Measurements from ENCODE around the gene RTP5.

The RTP5 gene

DNA sequence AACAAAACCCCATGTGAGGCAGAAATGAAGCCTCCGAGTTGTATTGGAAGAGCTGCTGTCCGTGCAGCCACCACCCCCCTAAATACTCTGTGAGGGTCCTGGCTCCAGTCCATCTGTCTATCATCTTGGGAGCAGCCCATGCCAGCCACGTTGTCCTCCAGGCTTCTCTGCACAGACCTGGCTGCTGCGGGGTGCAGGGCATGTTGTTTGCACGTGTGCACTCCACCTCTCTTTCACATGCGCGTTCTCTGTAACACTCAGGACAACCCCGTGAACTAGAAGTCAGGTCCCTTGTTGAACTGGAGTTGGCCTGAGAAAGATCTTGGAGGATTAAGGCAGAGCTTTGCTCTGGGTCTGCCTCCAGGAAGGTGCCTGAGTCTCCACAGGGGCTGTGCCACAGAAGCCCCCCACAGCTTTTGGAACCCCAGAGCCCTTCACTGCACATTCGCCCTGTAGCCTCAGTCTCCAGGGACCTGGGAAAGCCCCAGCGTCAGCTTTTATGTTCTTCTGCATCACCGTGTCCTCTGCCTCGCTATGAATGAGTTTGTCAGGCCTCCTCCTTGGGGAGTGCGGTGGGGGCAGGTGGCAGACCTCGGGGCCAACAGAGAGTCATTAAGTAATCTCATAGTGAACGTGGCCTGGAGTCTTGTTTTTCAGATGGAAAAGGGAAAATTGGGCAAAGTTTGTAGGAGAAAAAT lies 16.6 kb downstream of the RTP5 start:
- no peak for DNase-seq

DNA sequence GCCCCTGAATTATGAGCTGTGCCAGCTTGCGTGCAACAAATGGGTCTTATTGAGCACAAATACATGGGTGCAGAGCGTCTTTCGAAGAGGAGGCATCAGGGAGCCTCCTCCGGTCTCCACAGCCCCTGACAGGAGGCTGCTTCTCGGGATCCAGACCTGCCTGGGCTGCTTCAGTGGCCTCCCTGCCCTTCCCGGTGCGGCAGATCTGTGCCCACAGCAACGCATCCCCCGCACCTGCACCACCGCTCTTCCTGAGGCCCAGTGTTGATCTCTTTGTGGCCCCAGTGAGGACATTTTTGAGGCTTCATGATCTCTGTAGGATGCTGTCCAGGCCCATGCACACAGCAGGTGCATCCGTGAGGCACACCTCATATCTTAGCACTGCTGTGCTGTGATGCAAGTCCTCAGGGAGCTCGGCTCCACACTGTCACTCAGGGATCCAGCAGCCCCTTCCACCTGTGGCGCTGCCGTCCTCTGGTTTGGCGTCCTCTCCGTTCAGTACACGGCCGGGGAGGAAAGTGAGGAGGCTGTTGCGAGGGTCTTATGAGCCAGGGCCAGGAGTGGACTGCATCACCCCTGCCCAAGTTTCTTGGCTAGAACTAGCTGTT lies 17.4 kb downstream of the RTP5 start:
- no peak for DNase-seq

GRCh38 chr2:241887806-241888522 lies 18.4 kb downstream of the RTP5 start:
- peak in 5 of 56 donors; percentile 21 to 50 (median 38) for DNase-seq

DNA sequence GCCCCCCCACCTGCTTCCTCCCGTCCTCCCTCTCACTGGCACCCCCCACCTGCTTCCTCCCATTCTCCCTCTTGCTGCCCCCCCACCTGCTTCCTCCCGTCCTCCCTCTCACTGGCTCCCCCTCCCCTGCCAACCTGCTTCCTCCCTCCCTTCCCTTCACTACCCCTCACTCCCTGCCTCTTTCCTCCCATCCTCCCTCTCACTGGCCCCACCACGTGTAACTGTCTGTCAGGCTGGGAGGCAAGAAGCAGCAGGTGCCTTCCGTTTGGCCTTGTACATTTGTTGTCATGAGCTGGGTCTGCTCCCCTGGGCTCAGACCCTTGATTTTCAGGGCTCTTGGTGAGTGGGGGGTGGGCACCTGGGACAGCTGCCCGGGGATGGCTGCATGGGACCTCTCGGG lies 19.1 kb downstream of the RTP5 start:
- no peak for DNase-seq

- no peak for DNase-seq
Measured at GRCh38 chr2:241890524-241891235, 21.2 kb downstream of the RTP5 start.

DNA sequence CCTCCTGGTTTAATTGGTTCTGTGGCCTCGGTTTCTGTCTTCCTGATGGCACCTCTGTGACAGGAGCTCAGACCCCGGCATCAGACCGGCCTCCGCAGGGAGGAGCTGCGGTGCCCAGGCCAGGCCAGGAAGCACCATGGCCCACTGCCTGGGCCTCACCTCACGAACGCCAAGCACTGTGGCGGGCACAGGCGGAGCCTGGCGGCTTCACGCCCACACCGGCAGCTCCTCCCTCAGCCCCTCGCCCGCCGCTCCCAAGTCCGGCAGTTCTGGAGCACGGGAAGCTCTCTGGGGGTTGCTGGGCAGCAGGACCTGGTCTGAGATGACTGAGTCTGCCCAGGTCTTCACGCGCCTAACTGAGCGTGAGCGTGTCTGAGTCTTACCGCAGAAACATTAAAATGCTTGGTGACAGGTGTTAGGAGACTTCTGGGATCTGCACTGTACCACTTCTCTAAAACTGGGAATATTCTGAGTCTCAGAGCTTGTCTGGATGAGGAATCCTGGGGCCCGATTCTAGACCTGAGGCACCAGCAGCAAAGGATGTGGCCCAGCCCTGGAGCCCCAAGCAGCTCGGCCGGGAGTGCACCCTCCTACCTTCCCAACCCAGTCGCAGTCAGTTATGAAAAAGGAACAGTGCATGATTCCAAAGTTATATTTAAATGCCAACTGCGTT lies 21.9 kb downstream of the RTP5 start:
- DNase-seq = no peak

GRCh38 chr2:241891988-241892298 lies 22.4 kb downstream of the RTP5 start:
- DNase-seq = no peak

GRCh38 chr2:241892299-241893137 lies 23.0 kb downstream of the RTP5 start:
- DNase-seq = no peak

- DNase-seq = no peak
Measured at GRCh38 chr2:241893265-241893664, 23.7 kb downstream of the RTP5 start.

- DNase-seq = no peak
Measured at GRCh38 chr2:241894056-241894641, 24.6 kb downstream of the RTP5 start.

- no peak for DNase-seq
Measured at GRCh38 chr2:241894681-241895426, 25.3 kb downstream of the RTP5 start.

GRCh38 chr2:241895427-241895711 lies 25.8 kb downstream of the RTP5 start:
- no peak for DNase-seq

GRCh38 chr2:241895712-241896641 lies 26.4 kb downstream of the RTP5 start:
- DNase-seq = peak in 12 of 56 donors; percentile 18 to 71 (median 33)

- peak in 1 of 56 donors; percentile 28 for DNase-seq
Measured at GRCh38 chr2:241896746-241897201, 27.2 kb downstream of the RTP5 start.

- DNase-seq = no peak
Measured at GRCh38 chr2:241897231-241897916, 27.8 kb downstream of the RTP5 start.

DNA sequence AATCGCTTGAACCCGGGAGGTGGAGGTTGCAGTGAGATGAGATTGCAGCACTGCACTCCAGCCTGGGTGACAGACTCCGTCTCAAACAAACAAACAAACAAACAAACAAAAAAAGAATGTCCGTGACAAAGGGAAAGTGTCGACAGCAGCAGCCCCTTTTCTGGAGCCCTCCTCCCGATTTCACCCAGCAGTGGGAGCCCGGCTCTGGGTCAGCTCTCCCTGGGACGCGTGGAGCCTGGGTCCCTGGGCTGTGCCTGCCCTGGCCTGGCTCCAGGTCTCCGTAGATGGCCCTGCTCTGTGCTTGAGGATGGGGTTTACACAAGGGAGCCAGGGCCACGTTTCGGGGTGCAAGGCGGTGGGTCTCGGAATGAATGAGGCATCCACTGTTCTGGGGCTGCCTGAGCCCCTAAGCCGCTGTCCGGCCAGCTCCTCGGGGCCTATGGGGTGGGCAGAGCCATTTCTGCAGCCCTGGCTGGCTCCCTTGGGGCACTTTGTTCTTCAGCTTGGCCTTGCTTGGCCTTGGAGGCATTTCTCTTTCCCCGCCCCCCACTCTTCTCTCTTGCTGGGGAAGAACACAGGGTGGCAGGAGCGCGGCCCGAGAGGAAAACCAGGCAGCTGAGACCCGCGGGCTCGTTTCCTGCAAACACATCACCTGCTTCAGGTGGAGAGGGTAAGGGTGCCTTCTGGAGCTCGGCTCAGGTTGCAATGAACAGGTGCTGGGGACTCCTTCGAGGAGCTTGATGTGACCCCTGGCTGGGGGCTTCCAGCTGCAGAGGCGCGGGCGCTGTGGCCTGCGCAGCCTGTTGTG lies 29.1 kb downstream of the RTP5 start:
- DNase-seq = no peak
